Activated gamma-delta T cell treated with Interleukin-2 at 50 U/mL for 16 hours (primary cell): ENCODE data around the gene SLC2A9.

Experiments used
- DNase-seq: peaks from one replicate; pipeline ENCODE4 v3.0.0-alpha.2; 2020

SLC2A9 gene

DNA sequence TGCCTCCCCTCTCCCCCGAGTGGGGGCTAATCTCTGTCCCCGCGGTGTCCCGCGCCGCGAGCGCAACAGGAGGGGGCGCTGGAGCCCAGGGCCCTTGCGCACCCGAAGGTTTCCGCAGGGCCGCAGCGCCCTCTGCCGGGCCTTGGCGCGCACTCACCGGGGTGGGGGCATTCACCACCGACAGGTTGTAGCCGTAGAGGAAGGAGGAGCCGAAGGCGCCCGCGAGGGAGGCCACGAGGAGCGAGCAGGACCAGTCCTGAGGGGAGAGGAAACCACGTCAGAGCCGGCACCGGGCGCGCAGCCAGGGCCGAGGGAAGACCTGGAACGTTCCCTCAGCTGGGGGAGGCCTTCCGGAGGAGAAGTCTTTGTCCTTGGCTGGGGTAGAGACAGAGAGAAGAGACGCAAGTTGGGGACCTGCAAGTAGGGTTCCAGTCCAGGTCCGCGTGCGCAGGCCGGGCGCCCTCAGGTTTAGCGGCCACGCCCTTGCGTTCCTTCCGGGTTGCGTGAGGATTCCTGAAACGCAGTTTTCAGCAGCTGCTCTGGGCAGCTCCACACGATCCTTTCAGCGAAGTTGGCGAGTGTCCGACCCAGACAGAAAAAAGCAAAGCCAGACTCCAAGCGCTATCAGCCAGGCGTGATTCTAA lies 2.4 kb downstream of the SLC2A9 start:
- DNase-seq, result peak; percentile 93

DNA sequence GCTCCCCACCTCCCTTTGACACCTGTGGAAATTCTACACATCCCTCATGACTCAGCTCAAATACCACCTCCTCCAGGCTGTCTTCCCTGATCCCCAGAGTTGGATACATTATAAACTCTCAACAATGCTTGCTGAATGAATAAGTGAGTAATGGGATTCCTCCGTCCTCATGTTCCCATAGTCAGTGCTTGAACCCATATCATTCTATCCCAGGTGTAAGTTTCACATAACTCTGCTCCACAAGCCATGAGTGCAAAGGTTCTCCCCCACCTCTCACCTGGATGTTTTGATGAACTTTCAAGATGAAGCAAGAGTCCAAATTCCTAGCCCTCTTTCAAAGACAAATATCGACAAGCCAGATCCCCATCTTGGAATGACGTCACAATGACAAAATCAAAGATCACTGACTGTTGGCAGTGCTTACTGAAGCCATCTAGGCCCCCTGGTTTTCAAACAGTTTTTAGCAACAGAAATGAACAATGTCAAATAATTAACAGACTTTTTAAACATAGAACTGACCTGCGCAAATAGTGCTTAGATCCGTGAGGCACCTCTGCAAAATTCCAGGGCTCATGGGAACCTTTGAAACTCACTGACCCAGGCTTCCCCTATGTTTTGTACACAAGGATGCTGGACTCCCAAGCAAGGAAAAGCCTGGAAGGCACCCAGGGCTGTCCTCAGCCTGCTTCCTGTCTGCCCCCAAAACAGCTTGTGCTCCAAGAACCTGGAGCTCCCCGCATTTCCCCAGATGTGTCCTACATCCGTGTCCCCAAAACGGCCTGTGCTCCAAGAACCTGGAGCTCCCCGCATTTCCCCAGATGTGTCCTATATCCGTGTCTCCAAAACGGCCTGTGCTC lies 4.0 kb downstream of the SLC2A9 start:
- no peak for DNase-seq

DNA sequence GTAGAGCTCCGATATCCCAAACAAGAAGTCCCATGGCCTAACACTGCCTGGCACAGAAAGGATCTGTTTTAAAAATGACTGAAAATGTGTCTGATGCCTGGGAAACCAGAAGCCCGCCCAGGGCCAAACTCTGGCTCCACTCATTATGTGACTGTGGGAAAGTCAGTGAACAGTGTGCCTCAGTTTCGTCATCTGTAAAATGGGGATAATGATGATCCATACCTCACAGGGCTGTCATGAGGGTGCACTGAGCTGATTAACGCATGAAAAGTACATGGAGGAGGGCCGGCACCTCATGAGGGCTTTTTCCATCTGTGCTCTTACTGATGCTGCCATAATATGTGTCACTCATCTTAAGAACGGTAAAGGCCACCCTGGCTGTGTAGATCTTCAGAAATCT lies 5.1 kb downstream of the SLC2A9 start:
- no peak for DNase-seq

DNA sequence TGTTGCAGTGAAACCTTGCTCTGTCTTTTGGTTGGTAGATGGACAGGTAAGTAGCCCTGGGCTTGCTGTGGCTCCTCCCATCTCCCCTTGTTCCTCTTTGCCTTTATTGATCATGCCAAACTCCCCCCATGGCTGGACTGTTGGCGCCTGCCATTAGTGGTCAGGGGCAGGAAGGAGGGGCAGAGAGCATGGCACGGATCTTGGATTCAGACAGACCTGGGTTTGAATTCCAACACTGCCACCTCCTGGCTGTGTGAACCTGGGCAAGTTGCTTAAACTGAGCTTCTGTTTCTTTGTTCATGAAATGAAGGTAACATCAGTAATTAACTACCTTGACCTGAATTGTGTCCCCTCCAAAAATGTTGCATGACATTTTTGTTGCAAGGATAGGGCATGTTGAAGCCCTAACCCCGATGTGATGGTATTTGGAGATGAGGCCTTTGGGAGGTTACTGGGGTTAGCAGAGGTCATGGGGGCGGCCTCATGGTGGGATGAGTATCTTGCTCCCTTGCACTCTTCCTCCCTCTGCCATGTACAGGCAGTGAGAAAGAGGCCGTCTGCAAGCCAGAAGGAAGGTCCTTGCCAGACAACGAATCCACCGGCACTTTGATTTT lies 6.0 kb downstream of the SLC2A9 start:
- DNase-seq, result no peak

DNA sequence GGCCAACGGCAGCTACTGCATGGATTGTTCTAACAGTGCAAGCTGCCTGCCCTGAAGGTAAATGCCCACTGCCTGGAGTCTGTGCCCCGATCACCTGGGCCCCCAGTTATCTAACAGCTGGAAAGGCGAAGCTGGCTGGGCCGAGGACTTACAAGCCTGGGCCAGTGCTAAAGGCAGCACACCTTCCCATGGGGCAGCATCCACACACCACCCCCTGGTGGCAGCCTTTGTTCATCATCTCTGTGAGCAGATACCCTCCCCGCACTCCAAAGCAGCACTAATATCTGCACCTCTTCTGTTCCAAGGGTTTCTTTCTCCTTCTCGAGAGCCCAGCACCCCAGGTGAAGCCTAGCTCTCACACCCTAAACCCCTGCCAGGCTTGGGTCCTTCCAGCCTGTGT lies 7.6 kb downstream of the SLC2A9 start:
- peak; percentile 7 for DNase-seq

DNA sequence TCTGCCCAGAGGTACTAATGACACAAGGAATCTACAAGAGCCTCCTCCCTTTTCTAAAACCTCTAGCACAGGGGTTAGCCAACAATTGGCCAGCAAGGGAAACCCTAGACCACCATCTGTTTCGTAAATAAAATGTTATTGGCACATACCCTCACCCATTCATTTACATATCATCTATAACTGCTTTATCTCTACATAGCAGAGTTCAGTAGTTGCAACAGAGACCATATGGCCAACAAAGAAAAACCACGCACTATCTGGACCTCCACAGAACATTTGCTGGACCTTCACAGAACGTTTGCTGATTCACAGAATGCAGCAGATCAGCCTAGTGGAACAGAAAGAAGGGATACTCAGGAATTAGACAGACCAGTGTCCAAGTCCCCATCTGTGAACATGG lies 9.4 kb downstream of the SLC2A9 start:
- DNase-seq, result no peak

DNA sequence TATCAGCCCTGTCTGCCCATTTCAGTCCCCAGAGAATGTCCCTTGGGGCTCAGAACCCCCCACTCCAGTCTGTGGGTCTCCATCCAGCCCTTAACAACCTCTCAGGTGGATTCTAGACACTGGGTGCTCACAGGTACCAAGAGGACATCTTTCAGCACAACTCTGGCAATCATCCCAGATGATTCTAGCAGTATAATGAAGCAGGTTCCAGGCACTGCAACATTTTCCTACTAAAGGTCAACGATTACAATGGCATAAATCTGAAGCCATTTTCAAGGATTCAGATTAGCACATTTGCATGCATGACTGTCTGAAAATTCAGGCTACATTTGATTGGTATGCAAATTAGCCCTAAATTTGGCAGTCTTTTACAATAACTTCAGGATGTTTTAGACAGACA lies 10.0 kb downstream of the SLC2A9 start:
- DNase-seq, result no peak

DNA sequence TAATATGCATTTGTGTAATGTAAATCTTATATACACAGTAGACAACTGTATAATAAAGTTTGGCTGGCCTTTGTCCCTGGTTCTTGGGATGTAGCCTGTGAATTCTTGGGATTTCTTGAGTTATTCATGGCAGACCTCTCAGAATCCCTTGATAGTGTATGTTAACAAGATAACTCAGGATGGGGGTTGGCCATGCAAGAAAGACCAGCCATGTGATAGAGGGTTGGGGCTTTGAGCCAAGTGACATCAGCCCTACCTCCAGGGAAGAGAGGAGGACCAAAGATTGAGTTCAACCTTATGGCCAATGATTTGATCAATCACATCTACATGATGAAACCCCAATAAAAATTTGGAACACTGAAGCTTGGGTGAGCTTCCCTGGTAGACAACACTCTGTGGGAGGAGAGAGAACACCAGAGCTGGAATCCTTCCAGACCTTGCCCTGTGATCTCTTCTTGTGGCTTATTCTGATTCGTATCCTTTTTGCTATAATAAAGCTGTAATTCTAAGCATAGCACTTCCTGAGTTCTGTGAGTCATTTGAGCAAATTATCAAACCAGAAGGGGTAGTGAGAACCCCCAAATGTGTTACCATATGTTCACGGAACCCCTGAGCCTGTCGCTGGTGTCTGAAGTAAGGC lies 11.3 kb downstream of the SLC2A9 start:
- no peak for DNase-seq

DNA sequence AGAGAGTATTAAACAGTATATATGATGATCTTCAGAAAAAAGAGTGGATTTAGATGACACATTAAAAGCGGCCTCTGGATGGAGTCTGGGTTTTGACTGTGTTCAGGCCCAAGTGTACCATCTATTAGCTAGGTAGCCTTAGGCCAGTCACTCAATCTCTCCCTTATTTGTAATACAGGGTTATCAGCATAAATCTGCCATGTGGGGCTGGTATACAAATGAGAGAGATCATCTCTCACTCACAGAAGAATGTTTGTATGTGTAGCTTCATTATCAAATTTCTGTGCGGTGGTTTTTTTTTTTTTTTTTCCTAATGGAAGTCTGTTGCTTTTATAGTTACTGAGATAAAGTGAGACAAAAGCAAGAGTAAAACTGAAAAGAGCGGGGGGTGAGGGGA lies 12.7 kb downstream of the SLC2A9 start:
- no peak for DNase-seq

DNA sequence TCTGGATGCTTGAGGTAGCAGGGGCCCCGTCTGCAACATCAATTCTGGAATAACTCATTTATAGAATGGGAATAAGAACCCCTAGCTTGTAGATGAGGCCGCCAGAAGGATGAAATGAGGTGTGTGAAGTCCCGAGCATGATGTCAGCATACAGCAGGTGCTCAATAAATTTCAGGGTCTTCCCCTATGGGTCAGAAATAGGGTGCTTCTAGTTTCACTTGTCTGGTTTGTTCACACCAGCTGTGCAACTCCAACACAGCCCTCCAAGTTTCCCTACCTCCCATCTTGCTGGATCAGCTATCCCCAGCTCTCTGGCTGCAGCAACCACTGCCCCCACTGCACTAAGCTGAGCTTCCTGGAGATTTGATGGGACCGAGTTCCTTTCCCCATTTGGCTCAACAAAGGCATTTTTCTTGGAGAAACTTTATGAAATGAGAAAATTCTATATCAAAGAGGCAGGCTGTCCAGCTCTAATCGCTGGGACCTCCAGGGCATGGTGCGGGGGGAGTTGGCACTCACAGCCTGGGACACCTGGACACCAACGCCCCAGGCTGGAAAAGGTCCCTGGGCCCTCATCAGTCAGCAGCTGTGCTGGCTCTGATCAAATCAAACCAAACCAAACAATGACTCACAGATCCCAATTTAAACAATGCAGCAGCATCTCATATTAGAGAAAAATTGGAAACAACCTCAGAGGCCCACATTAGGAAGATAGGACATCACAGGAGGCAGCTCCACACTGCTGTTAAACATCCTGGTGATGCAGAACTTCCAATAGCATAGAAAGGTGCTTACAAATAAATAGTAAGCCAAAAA lies 13.3 kb downstream of the SLC2A9 start:
- DNase-seq, result no peak

DNA sequence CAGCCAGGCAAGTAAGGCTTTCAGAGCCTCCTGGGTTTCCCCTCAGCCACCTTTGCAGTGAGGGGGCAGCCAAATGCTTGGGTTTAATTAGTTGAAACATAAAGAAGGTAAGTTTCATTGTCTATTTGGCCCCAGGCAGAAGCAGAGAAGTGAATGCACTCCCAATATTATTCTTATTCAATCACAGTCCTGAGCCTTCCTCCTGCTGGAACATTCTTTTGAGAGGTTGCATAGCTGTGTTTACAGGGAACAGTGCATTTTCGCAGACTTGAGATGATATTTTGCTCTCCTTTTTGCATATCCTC lies 13.9 kb downstream of the SLC2A9 start:
- DNase-seq, result no peak

DNA sequence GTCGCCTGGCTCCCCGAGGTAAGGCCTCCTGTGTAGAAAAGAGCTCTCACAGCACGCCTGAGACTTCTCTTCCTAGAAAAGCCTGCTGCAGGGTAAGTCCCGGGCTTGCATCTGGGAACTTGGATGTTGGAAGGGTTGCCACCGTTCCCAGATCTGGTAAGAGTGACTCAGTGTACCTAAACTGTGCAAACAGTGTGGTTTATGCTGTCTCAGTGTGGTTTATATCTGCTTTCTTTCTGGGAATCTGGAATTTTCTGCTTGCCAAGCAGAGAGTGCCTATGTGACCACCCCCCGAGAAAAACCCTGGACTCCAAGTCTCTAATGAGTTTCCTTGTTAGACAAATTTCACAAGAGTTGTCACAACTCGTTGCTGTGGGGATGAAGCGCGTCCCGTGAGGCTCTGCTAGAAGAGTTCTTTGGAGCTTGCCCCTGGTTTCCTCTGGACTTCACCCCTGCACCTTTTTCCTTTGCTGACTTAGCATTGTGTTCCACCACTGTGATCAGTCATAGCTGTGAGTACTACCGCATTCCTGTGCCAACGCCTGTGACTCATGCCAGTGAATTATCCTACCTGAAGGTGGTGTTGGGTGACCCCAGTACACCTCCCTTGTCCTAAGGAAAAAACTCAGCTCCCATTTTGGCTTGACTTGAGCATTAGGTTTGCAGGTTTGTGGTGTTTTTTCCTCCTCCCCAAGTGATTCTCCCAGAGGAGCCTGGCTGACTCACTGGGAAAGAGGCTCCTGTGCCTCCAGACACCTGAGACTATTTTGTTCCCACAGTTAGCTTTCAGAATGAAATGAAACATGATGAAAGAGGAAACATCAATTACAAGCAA lies 14.5 kb downstream of the SLC2A9 start:
- no peak for DNase-seq

DNA sequence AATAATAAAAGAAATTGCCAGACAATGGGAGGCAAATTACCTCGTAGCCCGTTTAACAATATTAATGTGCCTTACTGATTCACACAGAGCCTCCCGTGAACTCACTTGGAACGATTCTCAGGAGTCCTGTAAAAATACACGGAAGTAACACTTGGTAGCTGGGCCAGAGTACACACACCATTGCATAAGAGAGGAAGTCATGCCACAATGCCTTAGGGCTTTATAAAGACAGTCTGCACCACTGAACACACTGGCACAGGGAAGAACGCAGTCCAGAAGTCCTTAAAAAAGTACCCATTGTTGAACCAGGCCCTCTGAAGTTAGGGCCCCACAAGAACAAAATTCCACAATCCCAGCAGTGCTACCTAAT lies 15.1 kb downstream of the SLC2A9 start:
- no peak for DNase-seq

DNA sequence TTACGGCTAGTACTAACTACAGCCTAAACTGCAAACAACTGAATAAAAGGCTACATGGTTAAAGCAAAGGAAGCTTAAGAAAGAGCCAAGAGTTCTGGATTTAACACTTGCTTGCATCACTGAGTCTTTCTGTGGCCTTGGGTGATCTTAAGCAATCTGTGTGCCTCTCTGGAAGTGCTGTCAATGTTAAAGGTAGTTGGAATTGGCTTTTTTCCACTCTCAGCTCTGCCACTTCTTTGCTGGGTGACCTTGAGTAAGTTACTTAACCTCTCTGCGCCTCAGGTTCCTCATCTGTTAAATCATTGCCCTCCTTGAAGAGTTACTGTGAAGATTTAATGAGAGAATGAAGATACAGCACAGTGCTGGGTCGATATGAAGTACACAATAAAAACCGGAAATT lies 15.7 kb downstream of the SLC2A9 start:
- DNase-seq, result no peak

DNA sequence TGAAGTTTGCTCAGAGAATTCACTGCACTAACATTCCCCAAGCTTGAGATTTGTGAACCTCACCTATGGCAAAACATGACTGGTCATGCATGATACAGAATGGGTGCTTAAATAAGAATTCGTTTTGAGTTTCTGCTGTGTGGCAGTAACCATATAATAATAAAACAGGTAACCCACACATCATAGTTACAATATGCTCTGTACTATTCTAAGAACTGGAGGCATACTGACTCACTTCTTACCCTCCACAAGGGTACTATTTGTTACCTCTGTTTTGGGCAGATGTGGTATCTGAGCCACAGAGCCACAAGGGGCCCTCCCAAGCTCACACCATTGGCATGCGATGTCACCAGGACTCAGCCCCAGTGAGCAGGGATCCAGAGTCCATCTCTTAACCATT lies 17.6 kb downstream of the SLC2A9 start:
- DNase-seq, result no peak

DNA sequence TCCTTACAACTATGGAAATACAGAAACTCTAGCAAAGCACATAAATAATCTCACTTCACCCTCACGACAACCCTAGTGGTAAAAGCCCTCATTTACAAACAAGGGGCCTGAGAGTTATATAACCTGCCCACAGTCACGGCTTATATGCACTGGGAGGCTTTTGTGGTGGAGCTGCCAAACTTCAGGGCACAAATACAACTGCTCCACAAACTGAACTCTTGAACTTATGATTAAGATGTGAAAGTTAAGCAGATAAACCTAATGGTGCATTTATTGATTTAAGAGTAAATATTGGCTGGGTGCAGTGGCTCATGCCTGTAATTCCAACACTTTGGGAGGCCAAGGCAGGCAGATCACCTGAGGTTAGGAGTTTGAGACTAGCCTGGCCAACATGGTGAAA lies 19.0 kb downstream of the SLC2A9 start:
- no peak for DNase-seq

DNA sequence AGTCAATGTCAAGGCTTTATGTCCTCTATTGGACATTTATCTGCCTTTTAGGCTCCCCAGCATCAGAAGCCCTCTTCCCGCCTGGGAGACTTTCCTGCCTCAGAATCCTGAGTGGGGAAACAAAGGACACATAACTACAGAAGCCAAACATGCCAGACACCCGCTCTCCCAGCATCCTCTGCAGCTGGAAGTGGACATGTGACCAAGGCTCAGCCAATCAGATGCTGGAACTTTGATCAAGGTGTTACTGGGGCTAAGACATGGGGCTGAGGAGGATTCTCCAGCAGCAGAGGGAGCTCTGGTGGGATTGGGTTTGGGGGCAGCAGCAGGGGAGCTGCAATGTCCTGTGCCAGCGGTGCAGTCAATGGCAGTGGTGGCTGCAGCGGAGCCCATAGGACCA lies 19.5 kb downstream of the SLC2A9 start:
- DNase-seq, result no peak

DNA sequence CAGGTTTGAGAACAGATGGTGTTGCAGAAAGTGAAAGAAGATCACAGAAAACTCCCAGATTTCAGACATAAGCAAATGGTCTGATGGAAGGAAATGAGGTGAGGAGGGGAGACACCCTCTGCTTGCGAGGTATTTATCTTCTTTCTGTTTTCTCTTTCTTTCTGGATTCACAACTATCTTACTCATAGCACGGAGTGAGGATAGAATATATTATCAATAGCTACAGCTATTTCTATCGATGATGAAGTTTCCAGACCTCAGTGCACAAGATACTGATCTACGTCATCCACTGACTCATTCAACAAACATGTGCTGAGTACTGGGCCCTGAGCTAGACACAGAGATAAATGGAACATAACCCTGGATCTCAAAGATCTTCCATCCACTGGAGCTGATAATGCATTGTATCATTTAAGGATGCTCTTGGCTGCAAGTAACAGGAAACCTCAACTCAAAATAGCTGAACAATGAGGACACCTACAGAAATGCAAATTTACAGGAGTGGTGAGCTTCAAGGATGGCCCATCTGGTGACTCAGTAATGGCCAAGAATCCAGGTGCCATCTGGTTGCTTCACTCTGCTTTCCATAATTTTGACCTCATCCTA lies 21.2 kb downstream of the SLC2A9 start:
- no peak for DNase-seq

DNA sequence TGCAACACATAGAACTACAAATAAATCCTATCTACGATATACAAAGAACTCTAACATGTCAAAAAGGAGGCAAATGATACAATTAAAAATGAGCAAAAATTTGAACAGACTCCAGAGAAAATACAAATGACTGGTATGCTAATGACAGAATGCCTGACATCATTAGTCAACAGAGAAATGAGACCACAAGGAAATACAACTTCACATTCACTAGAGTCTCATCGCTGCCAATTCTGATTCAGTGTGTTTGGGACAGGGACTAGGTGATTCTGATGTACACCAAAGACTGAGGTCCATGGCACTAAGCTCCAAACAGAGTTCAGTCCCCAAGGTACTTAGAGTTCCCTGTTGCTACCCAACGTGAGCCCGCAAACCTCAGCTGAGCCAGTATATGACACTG lies 23.4 kb downstream of the SLC2A9 start:
- no peak for DNase-seq

DNA sequence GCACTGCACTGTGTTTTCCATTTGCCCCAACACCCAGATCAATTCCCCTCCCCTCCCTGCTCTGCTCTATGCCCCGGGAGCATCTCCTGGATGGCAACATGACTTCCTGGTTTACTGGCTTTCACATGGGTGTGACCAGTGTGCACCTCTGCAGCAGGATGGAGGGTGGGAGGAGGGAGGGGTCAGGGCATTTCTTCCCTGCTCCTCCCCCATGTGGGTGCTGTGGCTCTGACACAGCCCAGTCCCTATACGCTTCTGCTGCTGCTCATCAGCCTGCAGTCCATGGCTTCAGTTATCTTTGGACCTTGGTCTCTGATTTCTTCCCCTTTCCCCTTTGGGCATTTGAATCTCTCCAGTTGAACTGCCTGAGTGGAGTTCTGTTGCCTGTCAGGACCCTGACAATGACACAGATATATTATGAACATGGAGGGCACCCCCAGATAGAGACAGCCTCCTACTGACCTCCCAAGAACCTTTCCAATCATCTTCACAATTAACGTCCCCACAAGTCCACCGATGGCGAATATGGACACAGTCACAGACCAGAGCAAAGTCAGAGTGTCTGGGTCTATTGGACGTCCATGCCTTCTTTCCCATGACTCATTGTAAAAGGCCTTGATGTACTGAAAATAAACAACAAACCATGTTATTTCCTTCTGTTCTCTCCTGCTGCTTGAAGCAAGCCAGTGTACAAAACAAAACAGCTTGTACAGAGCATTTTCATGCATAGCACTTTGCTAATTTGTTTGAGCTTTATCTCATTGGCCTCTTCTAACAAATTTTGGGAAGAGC lies 24.8 kb downstream of the SLC2A9 start:
- DNase-seq, result no peak
